Esophagus muscularis mucosa (tissue), 4 donors: ENCODE data around the gene MAP2K2. TPM values are rescaled to one million over a fixed set of nuclear protein-coding genes. Genes with fewer than 3 reads are reported as not detected.

Experiments used
- DNase-seq: peaks from one replicate; pipeline ENCODE4 v3.0.0-alpha.2; 2017; ENCODE audit errors: extremely low spot score
- H3K27ac ChIP-seq, 4 donors: fragments of 200-600 bp; sonication (generic); replicated peaks in 1 of 4; 1 replicate in 3 of 4; 2 replicates in 1 of 4; pipeline ENCODE4 v1.5.1; 2016 to 2019; ENCODE audit warnings: mild to moderate bottlenecking in 1 of 4
- H3K27me3 ChIP-seq, 4 donors: fragments of 200-600 bp; sonication (generic); one replicate each; pipeline versions ENCODE4 v1.5.1 to v1.6.0; 2016 to 2019
- H3K36me3 ChIP-seq, 4 donors: fragments of 200-600 bp; sonication (generic); one replicate each; pipeline ENCODE4 v1.5.1; 2016 to 2019
- H3K4me1 ChIP-seq, 4 donors: fragments of 200-600 bp; sonication (generic); one replicate each; pipeline ENCODE4 v1.5.1; 2016 to 2019
- H3K4me3 ChIP-seq, 4 donors: fragments of 200-600 bp; sonication (generic); 1 replicate in 2 of 4; 2 replicates in 2 of 4; pipeline ENCODE4 v1.5.1; 2016 to 2019; ENCODE audit warnings: mild to moderate bottlenecking in 4 of 4, moderate library complexity in 1 of 4
- H3K9me3 ChIP-seq, 4 donors: fragments of 200-600 bp; sonication (generic); 1 replicate in 3 of 4; 2 replicates in 1 of 4; pipeline ENCODE4 v1.5.1; 2016 to 2019
- CTCF ChIP-seq, 3 experiments: fragments of 200-600 bp in 2 of 3; fragments of 450-650 bp in 1 of 3; sonication (generic) in 2 of 3; IDR thresholded peaks; one replicate each; pipeline ENCODE4 v1.5.1; 2017 to 2019; ENCODE audit warnings: antibody characterized with exemption in 3 of 3, mild to moderate bottlenecking in 2 of 3, moderate library complexity in 1 of 3
- EP300 ChIP-seq: sonication (generic); formaldehyde crosslinking; IDR thresholded peaks from one replicate; pipeline ENCODE4 v1.6.1; 2017; ENCODE audit warnings: antibody characterized with exemption
- POLR2A ChIP-seq: fragments of 450-650 bp; IDR thresholded peaks from one replicate; pipeline ENCODE4 v1.6.1; 2017; ENCODE audit warnings: antibody characterized with exemption, moderate library complexity, mild to moderate bottlenecking, low read depth
- POLR2AphosphoS5 ChIP-seq, 2 donors: sonication (generic); formaldehyde crosslinking; IDR thresholded peaks; one replicate each; pipeline ENCODE4 v1.6.1; 2017; ENCODE audit warnings: antibody characterized with exemption in 2 of 2
- WGBS: methylation state at CpG from one replicate; pipeline ENCODE4 v1.1.5; 2018; 5-methylcytosine and 5-hydroxymethylcytosine counted together
- intact Hi-C: fragments of 100-400 bp; cut with DNase I; formaldehyde crosslinking; loops from one replicate; pipeline ENCODE4 v1.15.1; 2023
- total RNA-seq, 4 donors: library from RNA; depleted of rRNA; stranded (reverse); fragments of >200 nt; gene quantifications; one replicate each; pipeline versions ENCODE4 v1.1.0 to v1.2.1, GENCODE V29; 2016

The MAP2K2 gene
- total RNA-seq, 4 donors from 2014 or later: 59.0 to 145 (median 101) TPM

- intact Hi-C loops: loop anchor here (5.0 kb wide), 2 partner anchors 40 to 55 kb away; partner anchors contain the start of gene ZBTB7A
- Histone ChIP-seq H3K27ac (peak overlapping the region in 1 of 4 donors; percentile 77), H3K4me1 (peaks cover 20 to 47% (median 40%) of the 10 kb centered on the region in 4 donors)
Observed at GRCh38 chr19:4121815-4122214, 2.1 kb downstream of the MAP2K2 start.

GRCh38 chr19:4121273-4121612 is 2.7 kb downstream of the MAP2K2 start:
- Histone ChIP-seq H3K4me3 (no peak overlapping the region), H3K9me3 (no peaks in the 10 kb centered on the region), H3K27me3 (no peaks in the 10 kb centered on the region), H3K36me3 (peaks cover 10 to 33% (median 27%) of the 10 kb centered on the region in 4 donors), H3K4me1 (peaks cover 20 to 47% (median 40%) of the 10 kb centered on the region in 4 donors), H3K27ac (no peak overlapping the region)
- no peak for DNase-seq
- intact Hi-C loops: loop anchor here (5.0 kb wide), 2 partner anchors 39 to 54 kb away; partner anchors contain the start of gene ZBTB7A
- no peak for TF ChIP-seq POLR2AphosphoS5 (IDR thresholded peaks at IDR 0.05)
- no peak for TF ChIP-seq CTCF (IDR thresholded peaks at IDR 0.05)
- TF ChIP-seq POLR2A: no peak
- TF ChIP-seq EP300: no peak
- WGBS: 98% methylated on average over 5 of the region's 5 CpGs

More at GRCh38 chr19:4121815-4122214, 2.1 kb downstream of the MAP2K2 start:
- DNase-seq: no peak
- H3K9me3 ChIP-seq: no peaks in the 10 kb centered on the region
- TF ChIP-seq POLR2A (no peak), CTCF (IDR thresholded peaks at IDR 0.05) (no peak), POLR2AphosphoS5 (IDR thresholded peaks at IDR 0.05) (no peak), EP300 (no peak)
- peaks cover 4 to 27% (median 21%) of the 10 kb centered on the region in 4 donors for H3K36me3 ChIP-seq
- H3K27me3 ChIP-seq: no peaks in the 10 kb centered on the region
- 94% methylated on average over 4 of the region's 4 CpGs for WGBS
- H3K4me3 ChIP-seq: peak overlapping the region in 1 of 4 donors; percentile 84

GRCh38 chr19:4120559-4121272 is 3.2 kb downstream of the MAP2K2 start:
- Histone ChIP-seq H3K36me3 (peaks cover 15 to 38% (median 32%) of the 10 kb centered on the region in 4 donors), H3K4me3 (no peak overlapping the region), H3K4me1 (peaks cover 21 to 47% (median 40%) of the 10 kb centered on the region in 4 donors), H3K27ac (no peak overlapping the region), H3K9me3 (no peaks in the 10 kb centered on the region), H3K27me3 (no peaks in the 10 kb centered on the region)
- TF ChIP-seq CTCF (IDR thresholded peaks at IDR 0.05): no peak
- TF ChIP-seq POLR2A: no peak
- no peak for TF ChIP-seq EP300
- no peak for TF ChIP-seq POLR2AphosphoS5 (IDR thresholded peaks at IDR 0.05)
- intact Hi-C loops: loop anchor here (5.0 kb wide), 2 partner anchors 38 to 53 kb away; partner anchors contain the start of gene ZBTB7A
- 80% methylated on average over 15 of the region's 21 CpGs for WGBS
- DNase-seq: no peak

GRCh38 chr19:4119763-4120162 is 4.2 kb downstream of the MAP2K2 start:
- no peaks in the 10 kb centered on the region for H3K9me3 ChIP-seq
- peaks cover 30 to 46% (median 40%) of the 10 kb centered on the region in 4 donors for H3K4me1 ChIP-seq
- intact Hi-C loops: loop anchor here (5.0 kb wide), 2 partner anchors 37 to 52 kb away; partner anchors contain the start of gene ZBTB7A
- no peak overlapping the region for H3K27ac ChIP-seq
- TF ChIP-seq POLR2AphosphoS5 (IDR thresholded peaks at IDR 0.05) (no peak), POLR2A (no peak)
- no peak for DNase-seq
- 73% methylated on average over 4 of the region's 13 CpGs for WGBS
- no peaks in the 10 kb centered on the region for H3K27me3 ChIP-seq
- peaks cover 16 to 48% (median 42%) of the 10 kb centered on the region in 4 donors for H3K36me3 ChIP-seq
- no peak overlapping the region for H3K4me3 ChIP-seq

- 90% methylated on average over 13 of the region's 13 CpGs for WGBS
- intact Hi-C loops: no loop called here
- no peak overlapping the region for H3K27ac ChIP-seq
- peaks cover 10 to 29% (median 15%) of the 10 kb centered on the region in 4 donors for H3K4me1 ChIP-seq
- peaks cover 26 to 85% (median 77%) of the 10 kb centered on the region in 4 donors for H3K36me3 ChIP-seq
- DNase-seq: no peak
- no peak overlapping the region for H3K4me3 ChIP-seq
- H3K27me3 ChIP-seq: no peaks in the 10 kb centered on the region
- H3K9me3 ChIP-seq: no peaks in the 10 kb centered on the region
- TF ChIP-seq POLR2AphosphoS5 (IDR thresholded peaks at IDR 0.05): no peak
- no peak for TF ChIP-seq POLR2A
- no peak for TF ChIP-seq EP300
- TF ChIP-seq CTCF (IDR thresholded peaks at IDR 0.05): no peak
Observed at GRCh38 chr19:4115818-4116385, 8.0 kb downstream of the MAP2K2 start.
